Measurements from ENCODE around the gene PRMT1. TPM values are rescaled to one million over a fixed set of nuclear protein-coding genes. Genes with fewer than 3 reads are reported as not detected.

The PRMT1 gene
- total RNA-seq, 1 experiment from 2014 or later: 527 TPM

- CTCF ChIA-PET: interaction anchor here (1.1 kb wide), 1 partner anchor 14 kb away, joined by 3 read pairs; no protein-coding TSS in a partner anchor
- Mint-ChIP-seq H3K27me3 (ENCODE audit: low read depth) (no peaks in the 10 kb centered on the region), H3K36me3 (peaks cover 14% of the 10 kb centered on the region; the same call in 1 of the 2 replicates), H3K4me1 (peaks cover 7% of the 10 kb centered on the region), H3K27ac (peak overlapping the region; percentile 92), H3K4me3 (no peak overlapping the region), H3K9me3 (no peaks in the 10 kb centered on the region)
- ATAC-seq (no peak), DNase-seq (ENCODE audit: low spot score) (no peak)
- POLR2A ChIA-PET: interaction anchor here (3.0 kb wide), 1 partner anchor 10 kb away, joined by 18 read pairs; the partner anchor contains the start of gene RRAS
- no peak for TF ChIP-seq MAX (CRISPR knock-in tag; IDR thresholded peaks at IDR 0.05)
- TF ChIP-seq PRDM15 (CRISPR knock-in tag; IDR thresholded peaks at IDR 0.05): no peak
- no peak for TF ChIP-seq STAT6 (CRISPR knock-in tag; conservative IDR thresholded peaks at IDR 0.05; ENCODE audit: low read depth)
- TF ChIP-seq SOX15 (CRISPR knock-in tag; IDR thresholded peaks at IDR 0.05): no peak
- TF ChIP-seq NFATC4 (CRISPR knock-in tag; IDR thresholded peaks at IDR 0.05): no peak
- TF ChIP-seq JUN (CRISPR knock-in tag; IDR thresholded peaks at IDR 0.05): no peak
- TF ChIP-seq E2F5 (CRISPR knock-in tag; IDR thresholded peaks at IDR 0.05): no peak
- TF ChIP-seq ATF2 (CRISPR knock-in tag; IDR thresholded peaks at IDR 0.05; ENCODE audit: borderline replicate concordance, low read depth): no peak
- no peak for TF ChIP-seq PRRX2 (CRISPR knock-in tag; IDR thresholded peaks at IDR 0.05)
- no peak for TF ChIP-seq ERG (CRISPR knock-in tag; IDR thresholded peaks at IDR 0.05)
- no peak for TF ChIP-seq ELF4 (CRISPR knock-in tag; IDR thresholded peaks at IDR 0.05; ENCODE audit: low read depth)
- TF ChIP-seq HMGXB4 (CRISPR knock-in tag; IDR thresholded peaks at IDR 0.05): no peak
- TF ChIP-seq USF1 (CRISPR knock-in tag; IDR thresholded peaks at IDR 0.05): no peak
- TF ChIP-seq JAZF1 (CRISPR knock-in tag; IDR thresholded peaks at IDR 0.05): no peak
- TF ChIP-seq GRHL2 (CRISPR knock-in tag; IDR thresholded peaks at IDR 0.05; ENCODE audit: insufficient replicate concordance, severe bottlenecking): no peak
- no peak for TF ChIP-seq ZBTB43 (CRISPR knock-in tag; IDR thresholded peaks at IDR 0.05)
- no peak for TF ChIP-seq HMGA2 (CRISPR knock-in tag; IDR thresholded peaks at IDR 0.05)
- no peak for TF ChIP-seq SP1 (CRISPR knock-in tag; conservative IDR thresholded peaks at IDR 0.05)
These were observed 47.4 kb upstream of the PRMT1 start for GRCh38 chr19:49629659-49630058.

All from WTC11 (cell line).